Urinary bladder (tissue), 4 donors: ENCODE data around the gene WHAMM. TPM values are rescaled to one million over a fixed set of nuclear protein-coding genes. Genes with fewer than 3 reads are reported as not detected.
"Not testable (repeated sequence)": the region's sequence is repeated elsewhere in the genome, so short reads cannot be mapped to it uniquely, and the experiment has no call there.

Experiments used
- DNase-seq: peaks from one replicate; pipeline ENCODE4 v3.0.0-alpha.2; 2015; ENCODE audit errors: extremely low spot score
- H3K27ac ChIP-seq: one replicate; pipeline ENCODE4 v1.5.1; 2013; ENCODE audit warnings: low read depth, mild to moderate bottlenecking, moderate library complexity
- H3K36me3 ChIP-seq: one replicate; pipeline ENCODE4 v1.6.1; 2013; ENCODE audit warnings: mild to moderate bottlenecking, moderate library complexity; ENCODE audit not compliant: insufficient read depth
- H3K4me1 ChIP-seq: one replicate; pipeline ENCODE4 v1.6.1; 2013; ENCODE audit warnings: mild to moderate bottlenecking, moderate library complexity; ENCODE audit not compliant: insufficient read depth
- H3K4me3 ChIP-seq: one replicate; pipeline ENCODE4 v1.5.1; 2013; ENCODE audit warnings: low read depth, low read length
- WGBS: extraction: QIAGEN DNeasy Blood & Tissue Kit; methylation state at CpG from one replicate; pipeline ENCODE4 v1.1.7; 2013; 5-methylcytosine and 5-hydroxymethylcytosine counted together
- polyA plus RNA-seq: library from polyadenylated mRNA; stranded (reverse); fragments of 200-250 nt; gene quantifications from one replicate; pipeline ENCODE4 v1.2.3, GENCODE V29; 2013
- total RNA-seq: library from RNA; depleted of rRNA; stranded (reverse); fragments of >200 nt; gene quantifications from one replicate; pipeline ENCODE4 v1.2.3, GENCODE V29; 2014
- donor health status: healthy with polysubstance abuse.
- donor health status: healthy.

Gene WHAMM
- total and polyA plus RNA-seq, 2 donors: 5.2 to 6.9 TPM

DNA sequence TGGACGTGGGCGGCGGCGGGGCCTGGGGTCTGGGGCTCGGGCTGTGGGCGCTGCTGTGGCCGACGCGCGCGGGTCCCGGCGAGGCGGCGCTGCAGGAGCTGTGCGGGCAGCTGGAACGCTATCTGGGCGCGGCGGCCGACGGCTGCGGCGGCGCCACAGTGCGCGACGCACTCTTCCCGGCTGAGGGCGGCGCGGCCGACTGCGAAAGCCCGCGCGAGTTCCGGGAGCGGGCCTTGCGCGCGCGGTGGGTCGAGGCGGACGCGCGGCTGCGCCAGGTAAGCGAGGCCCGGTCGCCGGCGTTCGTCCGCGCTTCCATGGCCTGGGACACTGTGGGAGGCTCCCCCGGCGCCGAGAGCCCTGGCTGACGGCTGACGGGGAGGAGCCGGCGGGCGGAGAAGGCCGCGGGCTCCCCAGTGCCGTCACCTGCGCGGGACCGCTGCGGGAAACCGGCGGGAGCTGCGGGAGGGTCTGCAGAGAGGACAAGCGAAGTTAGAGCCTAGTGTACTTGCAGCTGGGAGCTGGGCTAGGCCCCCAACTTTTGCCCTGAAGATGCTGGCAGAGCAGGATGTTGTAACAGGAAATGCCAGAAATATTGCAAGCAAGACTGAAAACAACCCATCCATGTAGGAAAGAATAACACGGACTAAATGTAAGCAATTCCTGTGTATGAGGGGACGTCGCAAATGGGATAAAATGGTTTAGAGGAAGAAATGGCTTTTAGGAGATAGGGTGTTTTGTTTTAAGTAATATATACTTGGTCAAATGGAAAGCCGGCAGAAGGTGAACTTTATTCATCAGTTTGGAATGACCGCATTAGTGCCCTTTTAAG, 847 bp downstream of the WHAMM start:
- no peaks in the 10 kb centered on the region for H3K4me1 ChIP-seq
- under 1% methylated on average over 81 of the region's 81 CpGs for WGBS
- H3K27ac ChIP-seq: peak overlapping the region; percentile 99
- H3K4me3 ChIP-seq: peak overlapping the region; percentile 88
- peaks cover 2% of the 10 kb centered on the region for H3K36me3 ChIP-seq
- DNase-seq: no peak

DNA sequence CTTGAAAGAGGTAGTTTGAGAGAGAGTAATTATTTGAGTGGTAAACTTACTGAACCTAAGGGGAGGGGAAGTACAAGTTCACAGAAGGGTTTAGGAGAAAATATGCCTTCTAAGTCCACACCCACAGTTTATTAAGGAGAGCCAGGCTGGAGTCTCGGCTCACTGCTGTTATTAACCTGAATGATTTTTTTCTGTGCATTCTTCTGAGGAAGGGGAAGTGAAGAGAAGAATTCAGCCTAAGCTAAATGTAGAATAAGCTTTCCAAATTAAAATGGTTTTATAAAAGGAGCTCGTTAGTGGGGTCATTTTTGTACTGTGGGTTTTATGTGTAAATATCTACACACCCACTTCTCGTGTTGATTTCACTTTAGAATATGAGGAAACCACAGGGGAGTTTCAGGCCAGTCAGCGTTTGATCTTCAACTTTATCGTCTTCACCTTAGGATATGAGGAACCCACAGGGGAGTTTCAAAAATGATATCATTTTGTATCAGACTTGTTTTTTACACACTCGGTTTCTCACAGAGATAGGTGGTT, 1.5 kb downstream of the WHAMM start:
- H3K4me3 ChIP-seq: peak overlapping the region; percentile 88
- H3K36me3 ChIP-seq: peaks cover 2% of the 10 kb centered on the region
- WGBS: 5% methylated on average over 6 of the region's 6 CpGs
- peak overlapping the region; percentile 99 for H3K27ac ChIP-seq
- DNase-seq: no peak
- H3K4me1 ChIP-seq: no peaks in the 10 kb centered on the region

DNA sequence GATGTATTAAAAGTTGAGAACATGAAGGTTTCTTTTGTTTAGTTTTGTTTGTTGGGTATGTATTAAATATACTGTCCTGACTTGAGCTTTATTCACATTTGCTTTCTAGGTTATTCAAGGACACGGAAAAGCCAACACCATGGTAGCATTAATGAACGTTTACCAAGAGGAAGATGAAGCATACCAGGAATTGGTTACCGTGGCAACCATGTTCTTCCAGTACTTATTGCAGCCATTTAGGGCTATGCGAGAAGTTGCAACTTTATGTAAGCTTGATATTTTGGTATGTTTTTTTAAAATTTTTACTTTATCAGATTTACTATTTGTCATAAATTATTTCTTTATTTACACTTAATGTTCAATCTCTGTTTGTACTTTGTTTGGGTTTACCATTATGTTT, 3.6 kb downstream of the WHAMM start:
- Histone ChIP-seq H3K4me3 (no peak overlapping the region), H3K36me3 (peaks cover 2% of the 10 kb centered on the region), H3K27ac (no peak overlapping the region), H3K4me1 (no peaks in the 10 kb centered on the region)
- 87% methylated on average over 4 of the region's 4 CpGs for WGBS
- no peak for DNase-seq

DNA sequence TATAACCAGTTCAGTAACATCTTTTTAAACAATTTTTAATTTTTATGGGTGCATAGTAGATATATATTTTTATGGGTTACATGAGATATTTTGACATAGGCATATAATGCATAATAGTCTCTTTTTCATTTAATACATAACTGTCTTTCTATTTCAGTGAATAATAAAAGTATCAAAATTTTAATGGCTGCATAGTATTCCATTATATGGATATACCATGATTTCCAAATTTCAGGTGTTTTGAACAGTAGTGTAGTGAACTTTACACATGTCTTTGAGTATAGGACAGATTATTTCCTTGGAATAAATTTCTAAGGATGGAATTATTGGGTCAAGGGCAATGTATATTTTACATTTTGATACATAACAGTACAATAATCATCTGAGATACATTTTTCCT, 10.7 kb downstream of the WHAMM start:
- DNase-seq: no peak
- Histone ChIP-seq H3K4me3 (no peak overlapping the region), H3K36me3 (peaks cover 2% of the 10 kb centered on the region), H3K4me1 (no peaks in the 10 kb centered on the region), H3K27ac (no peak overlapping the region)

DNA sequence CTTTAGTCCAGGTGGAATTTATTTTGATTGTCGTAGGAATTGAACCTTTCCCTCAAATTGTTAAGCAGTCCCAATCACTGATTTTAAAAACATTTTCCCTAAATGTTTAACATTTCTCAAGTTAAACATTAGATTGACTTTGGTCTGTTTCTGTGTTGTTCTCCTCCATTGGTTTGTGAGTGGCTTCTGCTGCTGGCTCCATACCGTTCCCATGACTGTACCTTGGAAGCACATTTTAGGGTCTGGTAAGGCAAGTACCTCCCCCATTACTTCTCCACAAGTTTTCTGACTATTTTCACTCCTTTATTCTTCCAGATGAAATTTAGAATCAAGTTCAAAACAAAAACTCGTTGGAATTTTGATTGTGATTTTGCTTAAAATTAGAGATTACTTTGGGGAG, 12.0 kb downstream of the WHAMM start:
- 89% methylated on average over 3 of the region's 3 CpGs for WGBS
- not testable (repeated sequence) for DNase-seq, H3K36me3 ChIP-seq, H3K4me1 ChIP-seq, H3K27ac ChIP-seq, H3K4me3 ChIP-seq

DNA sequence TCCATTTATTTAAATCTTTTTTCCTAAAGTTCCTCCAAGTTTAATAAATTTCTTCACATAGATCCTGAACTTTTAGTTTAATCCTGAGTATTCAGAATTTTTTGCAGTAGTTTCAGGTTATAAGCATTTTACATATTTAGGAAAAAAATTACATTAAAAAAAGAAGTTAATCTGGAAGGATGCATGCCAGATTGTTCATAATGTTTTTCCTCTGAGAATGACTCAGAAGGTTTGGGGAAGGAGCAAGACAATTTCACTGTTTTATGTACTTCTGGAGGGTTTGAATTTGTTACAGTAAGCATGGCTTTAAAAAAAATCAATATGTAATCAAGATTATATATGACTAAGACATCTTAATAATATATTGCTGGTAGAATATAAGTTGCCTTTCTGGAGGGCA, 12.4 kb downstream of the WHAMM start:
- not testable (repeated sequence) for H3K4me3 ChIP-seq, DNase-seq, H3K27ac ChIP-seq, H3K36me3 ChIP-seq, H3K4me1 ChIP-seq

DNA sequence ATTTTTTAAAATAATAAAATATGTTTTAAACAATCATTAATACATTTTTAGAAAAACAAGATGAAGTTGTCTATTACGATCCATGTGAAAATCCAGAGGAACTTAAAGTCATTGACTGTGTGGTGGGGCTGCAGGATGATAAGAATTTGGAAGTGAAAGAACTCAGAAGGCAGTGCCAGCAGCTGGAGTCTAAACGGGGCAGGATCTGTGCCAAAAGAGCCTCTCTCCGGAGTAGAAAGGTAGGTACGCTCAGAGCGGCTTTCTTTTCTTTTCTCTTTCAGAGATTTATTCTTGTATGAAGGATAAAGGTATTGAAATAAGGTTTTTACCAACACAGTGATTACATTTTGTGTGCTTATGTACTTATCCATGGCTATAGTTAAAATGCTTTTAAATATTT, 13.6 kb downstream of the WHAMM start:
- Histone ChIP-seq H3K27ac (no peak overlapping the region), H3K4me1 (no peaks in the 10 kb centered on the region), H3K4me3 (no peak overlapping the region), H3K36me3 (peaks cover 2% of the 10 kb centered on the region)
- 86% methylated on average over 5 of the region's 5 CpGs for WGBS
- no peak for DNase-seq

DNA sequence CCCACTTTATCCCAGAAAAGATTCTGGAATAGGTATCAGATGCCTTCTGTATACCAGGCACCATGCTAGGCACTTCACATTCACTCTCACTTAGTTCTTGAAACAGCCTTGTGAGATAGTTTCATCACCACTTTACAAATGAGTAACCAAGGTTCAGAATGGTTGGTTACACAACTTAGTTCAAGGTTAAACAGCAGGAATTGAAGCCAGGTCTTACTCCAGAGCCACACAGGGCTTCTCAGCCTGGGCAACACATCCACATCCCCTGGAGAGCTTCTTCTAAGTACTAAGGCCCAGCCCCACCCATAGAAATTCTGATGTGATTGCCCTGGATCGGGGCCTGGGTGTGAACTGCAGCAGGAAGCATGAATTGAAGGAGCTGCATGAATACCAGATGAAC, 18.6 kb downstream of the WHAMM start:
- no peak for DNase-seq
- peaks cover 7% of the 10 kb centered on the region for H3K36me3 ChIP-seq
- H3K4me1 ChIP-seq: no peaks in the 10 kb centered on the region
- no peak overlapping the region for H3K27ac ChIP-seq
- H3K4me3 ChIP-seq: no peak overlapping the region
- WGBS: 67% methylated on average over 1 of the region's 1 CpG

DNA sequence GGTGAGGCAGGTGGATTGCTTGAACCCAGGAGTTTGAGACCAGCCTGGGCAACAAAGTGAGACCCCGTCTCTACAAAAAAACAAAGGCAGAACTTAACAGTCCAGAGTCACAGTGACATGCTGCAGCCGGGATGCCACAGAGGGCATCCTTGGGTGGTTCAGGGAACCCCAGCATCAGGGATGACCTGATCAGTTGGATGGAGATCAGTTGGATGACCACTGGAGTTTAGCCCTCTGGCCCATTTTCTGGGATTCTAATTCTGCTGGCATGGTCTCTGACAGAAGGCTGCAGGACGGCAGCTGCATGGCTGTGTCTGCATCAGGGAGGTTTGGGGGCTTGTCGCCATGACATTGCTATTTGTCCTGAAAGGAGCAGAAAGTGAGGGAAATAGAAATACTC, 19.8 kb downstream of the WHAMM start:
- no peak for DNase-seq
- Histone ChIP-seq H3K27ac (no peak overlapping the region), H3K4me3 (no peak overlapping the region), H3K4me1 (no peaks in the 10 kb centered on the region), H3K36me3 (peaks cover 13% of the 10 kb centered on the region)
- WGBS: 92% methylated on average over 4 of the region's 4 CpGs

DNA sequence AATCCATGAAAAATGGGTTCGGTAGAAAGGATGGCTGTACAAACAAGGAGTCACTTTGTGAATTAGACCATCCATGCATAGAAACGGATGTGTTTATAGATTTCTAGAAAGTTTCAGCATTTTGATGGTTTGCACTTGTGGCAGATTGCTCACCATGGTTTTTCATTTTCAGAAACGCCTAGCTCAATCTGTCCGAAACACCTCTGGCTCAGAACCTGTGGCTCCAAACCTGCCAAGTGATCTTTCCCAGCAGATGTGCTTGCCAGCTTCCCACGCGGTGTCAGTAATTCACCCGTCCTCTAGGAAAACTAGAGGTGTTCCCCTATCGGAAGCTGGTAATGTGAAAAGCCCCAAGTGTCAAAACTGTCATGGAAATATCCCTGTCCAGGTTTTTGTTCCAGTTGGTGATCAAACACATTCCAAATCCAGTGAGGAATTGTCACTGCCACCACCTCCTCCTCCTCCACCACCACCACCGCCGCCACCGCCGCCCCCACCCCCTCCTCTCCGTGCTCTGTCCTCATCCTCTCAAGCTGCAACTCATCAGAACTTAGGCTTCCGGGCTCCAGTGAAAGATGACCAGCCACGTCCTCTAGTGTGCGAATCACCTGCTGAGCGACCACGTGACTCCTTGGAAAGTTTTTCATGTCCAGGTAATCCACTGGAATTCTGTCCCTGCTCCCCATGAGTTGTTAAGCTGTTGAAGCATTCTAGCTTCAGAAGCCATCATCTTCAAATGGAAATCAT, 21.2 kb downstream of the WHAMM start:
- peaks cover 14% of the 10 kb centered on the region for H3K36me3 ChIP-seq

DNA sequence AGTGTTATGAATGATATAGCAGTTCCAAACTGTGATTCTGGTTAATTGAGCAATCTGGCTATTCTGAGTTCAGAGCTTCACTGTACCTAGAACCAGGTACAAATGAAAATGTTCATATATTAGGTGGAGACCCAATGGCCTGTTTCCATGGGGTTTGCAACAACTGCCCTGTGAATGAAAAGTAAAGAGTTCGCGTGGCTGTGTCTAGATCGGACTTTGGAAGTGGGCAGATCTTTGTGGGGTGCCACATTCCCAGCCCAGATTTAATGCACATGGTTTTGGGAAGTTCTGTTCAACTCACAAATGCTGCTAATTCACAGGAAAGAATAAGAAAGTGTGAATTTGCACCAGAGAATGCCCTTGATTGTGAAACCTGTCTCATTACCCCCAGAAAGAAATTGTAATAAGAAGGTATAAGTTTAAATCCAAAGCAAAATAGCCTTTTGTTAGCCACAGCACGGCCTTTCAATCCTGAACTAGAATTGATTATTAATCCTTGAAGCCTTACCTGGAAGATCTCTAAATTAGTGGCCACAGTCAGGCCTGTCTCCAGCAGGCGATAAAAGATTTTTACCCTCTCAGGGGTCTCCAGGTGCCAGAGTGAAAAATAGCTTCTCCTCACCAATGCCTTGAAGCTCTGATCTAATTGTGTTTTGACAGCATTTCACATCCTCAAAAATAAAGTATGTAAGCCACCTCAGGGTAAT, 22.6 kb downstream of the WHAMM start:
- H3K36me3 ChIP-seq: peaks cover 14% of the 10 kb centered on the region
- H3K4me1 ChIP-seq: no peaks in the 10 kb centered on the region
- no peak for DNase-seq
- no peak overlapping the region for H3K27ac ChIP-seq
- H3K4me3 ChIP-seq: no peak overlapping the region
- WGBS: 95% methylated on average over 5 of the region's 5 CpGs

More for the DNA sequence above, 21.2 kb downstream of the WHAMM start:
- H3K4me1 ChIP-seq: no peaks in the 10 kb centered on the region
- no peak overlapping the region for H3K4me3 ChIP-seq
- 91% methylated on average over 18 of the region's 18 CpGs for WGBS
- no peak overlapping the region for H3K27ac ChIP-seq
- DNase-seq: no peak

DNA sequence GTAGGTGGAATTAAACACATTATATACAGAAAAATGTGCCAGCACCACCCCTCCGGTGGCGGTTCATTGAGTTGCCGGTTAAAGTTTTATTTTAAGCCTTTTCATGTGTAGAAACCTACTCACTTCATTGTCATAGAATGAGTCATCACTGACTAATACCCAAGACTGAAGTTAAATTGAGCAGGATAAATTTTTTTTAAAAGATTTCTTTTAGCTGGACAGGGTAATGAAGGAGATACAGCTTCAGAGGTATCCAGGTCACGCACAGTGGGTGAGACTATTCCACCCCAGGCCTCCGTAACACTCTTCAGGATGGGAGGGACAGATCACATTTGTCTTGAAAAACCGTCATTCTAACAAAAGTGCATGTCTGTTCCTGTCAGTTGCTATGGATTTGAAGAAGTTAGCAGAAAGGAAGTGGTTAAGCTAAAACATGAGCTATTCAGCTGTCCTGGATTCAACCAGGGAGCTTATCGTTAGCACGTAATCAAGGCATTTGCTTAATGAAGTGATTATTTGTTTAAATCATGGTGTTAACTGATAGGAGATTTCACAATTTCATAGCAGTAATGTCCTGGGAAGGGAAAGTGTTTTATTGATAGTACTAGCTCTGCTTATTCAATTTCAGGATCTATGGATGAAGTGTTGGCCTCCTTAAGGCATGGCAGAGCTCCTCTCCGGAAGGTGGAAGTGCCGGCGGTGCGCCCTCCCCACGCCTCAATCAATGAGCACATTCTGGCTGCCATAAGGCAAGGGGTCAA, 23.4 kb downstream of the WHAMM start:
- Histone ChIP-seq H3K36me3 (peaks cover 14% of the 10 kb centered on the region), H3K4me1 (no peaks in the 10 kb centered on the region), H3K27ac (no peak overlapping the region), H3K4me3 (no peak overlapping the region)
- DNase-seq: no peak
- 76% methylated on average over 13 of the region's 13 CpGs for WGBS

DNA sequence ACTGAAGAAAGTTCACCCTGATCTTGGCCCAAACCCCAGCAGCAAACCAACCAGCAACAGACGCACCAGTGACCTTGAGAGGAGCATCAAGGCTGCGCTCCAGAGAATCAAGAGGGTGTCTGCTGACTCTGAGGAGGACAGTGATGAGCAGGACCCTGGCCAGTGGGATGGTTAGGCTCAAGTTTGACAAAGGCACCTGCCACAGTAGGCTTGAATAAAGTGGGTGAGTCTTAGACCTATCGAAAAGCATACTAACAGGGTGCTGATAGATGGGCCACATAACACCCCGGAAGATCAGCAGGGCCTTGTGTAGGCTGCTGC, 23.9 kb downstream of the WHAMM start:
- Histone ChIP-seq H3K4me1 (no peaks in the 10 kb centered on the region), H3K4me3 (no peak overlapping the region), H3K36me3 (peaks cover 14% of the 10 kb centered on the region), H3K27ac (no peak overlapping the region)
- WGBS: 97% methylated on average over 4 of the region's 4 CpGs
- DNase-seq: no peak
